Activated CD4-positive, alpha-beta T cell treated with anti-CD3 and anti-CD28 coated beads, Interleukin-2, amount 10 ng/mL, durations not matched to agents 24 days and 14 days (primary cell): ENCODE data around the gene MAP3K4. TPM values are rescaled to one million over a fixed set of nuclear protein-coding genes. Genes with fewer than 3 reads are reported as not detected.

Source experiments
- DNase-seq: peaks from one replicate; pipeline ENCODE4 v3.0.0; 2022
- H3K27ac Mint-ChIP-seq: one replicate; pipeline ENCODE4 v1.8.0; 2022; ENCODE audit warnings: mild to moderate bottlenecking, mixed read lengths
- H3K27me3 Mint-ChIP-seq: one replicate; pipeline ENCODE4 v1.8.0; 2022; ENCODE audit warnings: mixed read lengths
- H3K36me3 Mint-ChIP-seq: one replicate; pipeline ENCODE4 v1.8.0; 2022; ENCODE audit warnings: low read depth, mild to moderate bottlenecking, mixed read lengths
- H3K4me1 Mint-ChIP-seq: one replicate; pipeline ENCODE4 v1.8.0; 2021; ENCODE audit warnings: mixed read lengths
- H3K4me3 Mint-ChIP-seq: one replicate; pipeline ENCODE4 v1.8.0; 2022; ENCODE audit warnings: mild to moderate bottlenecking, moderate library complexity, mixed read lengths
- H3K9me3 Mint-ChIP-seq: one replicate; pipeline ENCODE4 v1.8.0; 2021; ENCODE audit warnings: mixed read lengths
- intact Hi-C: fragments of 100-400 bp; cut with micrococcal nuclease; formaldehyde crosslinking; loops from one replicate; pipeline ENCODE4 v1.15.1; 2023
- total RNA-seq: library from RNA; stranded (reverse); gene quantifications from 2 replicates; pipeline ENCODE4 v1.2.3, GENCODE V29; 2022

MAP3K4 gene
- total RNA-seq, result 41.0 and 50.4 TPM in 2 replicates

GRCh38 chr6:160991406-160992060 lies at the start of gene MAP3K4:
TSS of gene MAP3K4 (plus strand) at chr6:160991769. CDS start at chr6:160991932, 163 bp downstream.
- Mint-ChIP-seq H3K9me3 (peaks cover 3% of the 10 kb centered on the region), H3K27me3 (peaks cover 18% of the 10 kb centered on the region), H3K36me3 (peaks cover 6% of the 10 kb centered on the region), H3K4me3 (peak within 1 kb of the TSS; percentile 98), H3K27ac (peak within 1 kb of the TSS; percentile 94), H3K4me1 (peaks cover 19% of the 10 kb centered on the region)
- peak; percentile 95 for DNase-seq
- intact Hi-C loops, result loop anchor here (1.0 to 10.0 kb wide), 8 partner anchors 46 to 1736 kb away; partner anchors contain the start of genes AGPAT4, PACRG and PRKN

- Mint-ChIP-seq H3K36me3 (no peaks in the 10 kb centered on the region), H3K4me1 (no peaks in the 10 kb centered on the region), H3K4me3 (no peak overlapping the region), H3K9me3 (no peaks in the 10 kb centered on the region), H3K27me3 (peaks cover 16% of the 10 kb centered on the region), H3K27ac (no peak overlapping the region)
- intact Hi-C loops, result no loop called here
- peak; percentile 39 for DNase-seq
Measured at GRCh38 chr6:160943997-160944396, 47.6 kb upstream of the MAP3K4 start.

GRCh38 chr6:160945516-160946177 lies 45.9 kb upstream of the MAP3K4 start:
- Mint-ChIP-seq H3K27ac (no peak overlapping the region), H3K4me3 (no peak overlapping the region), H3K9me3 (no peaks in the 10 kb centered on the region), H3K4me1 (no peaks in the 10 kb centered on the region), H3K36me3 (no peaks in the 10 kb centered on the region), H3K27me3 (peaks cover 13% of the 10 kb centered on the region)
- intact Hi-C loops, result no loop called here
- peak; percentile 34 for DNase-seq

GRCh38 chr6:160949531-160949930 lies 42.0 kb upstream of the MAP3K4 start:
- H3K4me1 Mint-ChIP-seq, result no peaks in the 10 kb centered on the region
- no peaks in the 10 kb centered on the region for H3K36me3 Mint-ChIP-seq

GRCh38 chr6:160950507-160950906 lies 41.1 kb upstream of the MAP3K4 start:
- Mint-ChIP-seq H3K36me3 (no peaks in the 10 kb centered on the region), H3K27me3 (peaks cover 11% of the 10 kb centered on the region)
- intact Hi-C loops, result no loop called here

More at GRCh38 chr6:160949531-160949930, 42.0 kb upstream of the MAP3K4 start:
- Mint-ChIP-seq H3K9me3 (no peaks in the 10 kb centered on the region), H3K27ac (no peak overlapping the region), H3K4me3 (no peak overlapping the region), H3K27me3 (peaks cover 11% of the 10 kb centered on the region)
- intact Hi-C loops, result no loop called here
- DNase-seq, result no peak

GRCh38 chr6:160951187-160952030 lies 40.2 kb upstream of the MAP3K4 start:
- Mint-ChIP-seq H3K4me3 (no peak overlapping the region), H3K27me3 (peaks cover 8% of the 10 kb centered on the region), H3K36me3 (no peaks in the 10 kb centered on the region), H3K4me1 (no peaks in the 10 kb centered on the region), H3K9me3 (no peaks in the 10 kb centered on the region), H3K27ac (no peak overlapping the region)
- intact Hi-C loops, result no loop called here
- DNase-seq, result no peak

More at GRCh38 chr6:160950507-160950906, 41.1 kb upstream of the MAP3K4 start:
- H3K4me3 Mint-ChIP-seq, result no peak overlapping the region
- no peak overlapping the region for H3K27ac Mint-ChIP-seq
- H3K4me1 Mint-ChIP-seq, result no peaks in the 10 kb centered on the region
- no peak for DNase-seq
- no peaks in the 10 kb centered on the region for H3K9me3 Mint-ChIP-seq

GRCh38 chr6:160952633-160953281 lies 38.8 kb upstream of the MAP3K4 start:
- intact Hi-C loops, result no loop called here
- H3K9me3 Mint-ChIP-seq, result no peaks in the 10 kb centered on the region
- H3K36me3 Mint-ChIP-seq, result no peaks in the 10 kb centered on the region
- no peak overlapping the region for H3K27ac Mint-ChIP-seq
- no peak for DNase-seq
- no peak overlapping the region for H3K4me3 Mint-ChIP-seq
- peaks cover 8% of the 10 kb centered on the region for H3K27me3 Mint-ChIP-seq
- no peaks in the 10 kb centered on the region for H3K4me1 Mint-ChIP-seq

- Mint-ChIP-seq H3K4me3 (no peak overlapping the region), H3K27ac (no peak overlapping the region), H3K9me3 (no peaks in the 10 kb centered on the region), H3K36me3 (no peaks in the 10 kb centered on the region), H3K4me1 (no peaks in the 10 kb centered on the region), H3K27me3 (peaks cover 3% of the 10 kb centered on the region)
- no peak for DNase-seq
- intact Hi-C loops, result no loop called here
Measured at GRCh38 chr6:160955508-160956295, 35.9 kb upstream of the MAP3K4 start.

GRCh38 chr6:160956300-160957035 lies 35.1 kb upstream of the MAP3K4 start:
- H3K36me3 Mint-ChIP-seq, result no peaks in the 10 kb centered on the region
- no peak overlapping the region for H3K27ac Mint-ChIP-seq
- peaks cover 6% of the 10 kb centered on the region for H3K27me3 Mint-ChIP-seq
- H3K9me3 Mint-ChIP-seq, result no peaks in the 10 kb centered on the region
- H3K4me3 Mint-ChIP-seq, result no peak overlapping the region
- no peaks in the 10 kb centered on the region for H3K4me1 Mint-ChIP-seq
- no peak for DNase-seq
- intact Hi-C loops, result no loop called here

- Mint-ChIP-seq H3K4me1 (no peaks in the 10 kb centered on the region), H3K36me3 (no peaks in the 10 kb centered on the region), H3K27me3 (peaks cover 5% of the 10 kb centered on the region), H3K4me3 (no peak overlapping the region), H3K27ac (no peak overlapping the region), H3K9me3 (no peaks in the 10 kb centered on the region)
- intact Hi-C loops, result no loop called here
- DNase-seq, result no peak
Measured at GRCh38 chr6:160959726-160960435, 31.7 kb upstream of the MAP3K4 start.

GRCh38 chr6:160960839-160961238 lies 30.7 kb upstream of the MAP3K4 start:
- H3K9me3 Mint-ChIP-seq, result no peaks in the 10 kb centered on the region
- intact Hi-C loops, result no loop called here
- H3K4me3 Mint-ChIP-seq, result no peak overlapping the region
- no peak overlapping the region for H3K27ac Mint-ChIP-seq
- H3K27me3 Mint-ChIP-seq, result peaks cover 5% of the 10 kb centered on the region
- no peaks in the 10 kb centered on the region for H3K36me3 Mint-ChIP-seq
- no peaks in the 10 kb centered on the region for H3K4me1 Mint-ChIP-seq
- no peak for DNase-seq
